ENCODE measurements around the gene LGALS3BP. TPM values are rescaled to one million over a fixed set of nuclear protein-coding genes. Genes with fewer than 3 reads are reported as not detected.
A peak's percentile ranks its signal among the peaks of the same experiment; 100 is the strongest.

LGALS3BP gene
- total and polyA plus RNA-seq, 2 of the 13 experiments (the other 11 are each of a cell fraction or from before 2014, with no cell fraction given): 137 to 332 TPM

GRCh38 chr17:78993241-78993956, 13.7 kb upstream of the LGALS3BP start (continued):
- TF ChIP-seq ZFX (CRISPR knock-in tag; IDR thresholded peaks at IDR 0.05; ENCODE audit: low read depth) (peak; percentile 53; the same call in 1 of the 2 replicates), UBTF (CRISPR knock-in tag; IDR thresholded peaks at IDR 0.05) (no peak), SNRNP70 (IDR thresholded peaks at IDR 0.05; ENCODE audit: low read depth, low read length) (no peak), NCOA5 (CRISPR knock-in tag; IDR thresholded peaks at IDR 0.05) (no peak), ZNF44 (CRISPR knock-in tag; IDR thresholded peaks at IDR 0.05) (0 out of 2 replicates have a peak, but pooled peaks have one; percentile 60), SATB2 (CRISPR knock-in tag; IDR thresholded peaks at IDR 0.05) (no peak), PCBP2 (optimal IDR thresholded peaks at IDR 0.05; ENCODE audit: low read depth, low read length, poor library complexity, severe bottlenecking) (no peak), RBFOX2 (IDR thresholded peaks at IDR 0.05; ENCODE audit: low read depth, low read length) (peak; percentile 44; the same call in 1 of the 2 replicates), ZNF598 (CRISPR knock-in tag; IDR thresholded peaks at IDR 0.05; ENCODE audit: borderline replicate concordance) (0 out of 2 replicates have a peak, but pooled peaks have one; percentile 73), ZBTB38 (CRISPR knock-in tag; IDR thresholded peaks at IDR 0.05) (peak; percentile 81; the same call in 1 of the 2 replicates), KLF16 (CRISPR knock-in tag; IDR thresholded peaks at IDR 0.05) (no peak), RFX5 (IDR thresholded peaks at IDR 0.05; ENCODE audit: low read depth, low read length) (no peak), ETS1 (CRISPR knock-in tag; IDR thresholded peaks at IDR 0.05) (no peak), ASH2L (IDR thresholded peaks at IDR 0.05; ENCODE audit: insufficient read length, low read depth, low read length) (peak; percentile 30), ELF1 (CRISPR knock-in tag; IDR thresholded peaks at IDR 0.05) (no peak), ZNF788 (CRISPR knock-in tag; IDR thresholded peaks at IDR 0.05; ENCODE audit: borderline replicate concordance) (no peak), SIX1 (CRISPR knock-in tag; IDR thresholded peaks at IDR 0.05; ENCODE audit: borderline replicate concordance) (no peak), ZSCAN29 (CRISPR knock-in tag; conservative IDR thresholded peaks at IDR 0.05) (no peak), GPN1 (CRISPR knock-in tag; IDR thresholded peaks at IDR 0.05; ENCODE audit: borderline replicate concordance) (no peak), ZBTB7A (CRISPR knock-in tag; IDR thresholded peaks at IDR 0.05) (no peak), FOXO1 (CRISPR knock-in tag; IDR thresholded peaks at IDR 0.05) (no peak), SMARCE1 (IDR thresholded peaks at IDR 0.05; ENCODE audit: borderline replicate concordance) (no peak), ZHX1 (CRISPR knock-in tag; IDR thresholded peaks at IDR 0.05; ENCODE audit: low read depth) (no peak), PHF20 (CRISPR knock-in tag; IDR thresholded peaks at IDR 0.05) (no peak)

Data from HepG2 (cell line).